Brain pericyte (primary cell): Measurements from ENCODE around the gene FBXL3.
"Not testable (repeated sequence)": the region's sequence is repeated elsewhere in the genome, so short reads cannot be mapped to it uniquely, and the experiment has no call there.

ENCODE experiments used
- DNase-seq: peaks from one replicate; pipeline ENCODE4 v3.0.0-alpha.2; 2012; ENCODE audit warnings: low read depth, low spot score

The FBXL3 gene

DNA sequence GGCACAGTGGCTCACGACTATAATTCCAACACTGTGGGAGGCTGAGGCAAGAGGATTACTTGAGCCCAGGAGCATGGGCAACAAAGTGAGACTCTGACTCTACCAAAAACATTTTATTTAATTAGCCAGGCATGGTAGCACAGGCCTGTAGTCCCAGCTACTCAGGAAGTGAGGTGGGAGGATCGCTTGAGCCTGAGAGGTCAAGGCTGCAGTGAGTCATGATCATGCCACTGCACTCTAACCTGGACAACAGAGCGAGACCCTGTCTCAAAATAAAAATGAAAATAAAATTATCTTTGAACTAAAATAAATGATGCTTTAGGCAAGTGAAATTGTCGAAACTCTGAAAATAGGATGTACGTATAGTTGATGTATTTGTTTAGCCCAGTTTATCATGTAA, 43.3 kb downstream of the FBXL3 start:
- no peak for DNase-seq

DNA sequence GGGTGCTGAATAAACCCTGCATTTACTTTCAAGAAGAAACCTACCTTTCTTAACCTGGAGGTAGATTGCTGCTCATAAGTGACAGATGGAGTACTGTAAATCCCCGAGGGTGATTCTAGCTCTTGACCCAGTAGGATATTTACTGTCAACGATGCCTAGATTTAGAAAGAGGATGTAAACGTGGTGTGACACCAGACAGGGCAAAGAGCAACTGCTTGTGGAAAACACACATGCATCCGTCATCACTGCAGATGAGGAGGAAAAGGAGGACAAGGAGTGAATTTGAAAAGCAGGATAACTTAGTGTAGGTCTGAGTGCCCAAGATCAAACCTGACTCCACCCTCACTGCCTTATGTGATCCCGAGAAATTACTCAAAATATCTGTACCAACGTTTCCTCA, 44.9 kb downstream of the FBXL3 start:
- no peak for DNase-seq

DNA sequence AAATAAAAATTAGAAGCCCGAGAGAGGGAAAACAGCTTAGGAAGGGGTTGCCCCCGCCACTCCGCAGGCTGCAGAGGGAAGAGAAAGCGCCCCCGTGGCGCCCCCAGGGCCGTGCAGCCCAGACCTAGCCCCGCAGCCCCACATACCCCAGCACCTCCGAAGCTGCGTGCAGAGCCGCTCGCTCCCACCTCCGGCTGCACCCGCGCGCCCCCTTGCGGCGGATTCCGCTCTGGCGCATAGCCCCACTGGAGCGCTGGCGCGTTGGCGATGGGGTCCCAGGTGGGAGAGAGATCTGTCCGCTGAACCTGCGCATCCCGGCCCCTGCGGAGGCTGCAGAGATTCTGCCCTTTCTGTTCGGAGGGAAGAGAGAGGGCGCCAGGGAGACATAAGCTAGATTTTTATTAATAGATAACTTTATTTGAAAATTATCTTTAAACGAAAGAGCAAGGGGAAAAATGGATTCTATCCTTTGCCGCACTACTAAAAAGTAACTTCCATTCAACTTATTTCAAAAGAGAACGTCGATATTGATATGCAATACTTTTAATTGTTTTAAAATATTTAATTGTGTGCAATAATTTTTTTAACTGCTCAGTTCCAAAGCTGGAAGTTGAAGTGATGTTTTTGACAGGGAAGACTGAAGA, 46.8 kb downstream of the FBXL3 start:
- no peak for DNase-seq

DNA sequence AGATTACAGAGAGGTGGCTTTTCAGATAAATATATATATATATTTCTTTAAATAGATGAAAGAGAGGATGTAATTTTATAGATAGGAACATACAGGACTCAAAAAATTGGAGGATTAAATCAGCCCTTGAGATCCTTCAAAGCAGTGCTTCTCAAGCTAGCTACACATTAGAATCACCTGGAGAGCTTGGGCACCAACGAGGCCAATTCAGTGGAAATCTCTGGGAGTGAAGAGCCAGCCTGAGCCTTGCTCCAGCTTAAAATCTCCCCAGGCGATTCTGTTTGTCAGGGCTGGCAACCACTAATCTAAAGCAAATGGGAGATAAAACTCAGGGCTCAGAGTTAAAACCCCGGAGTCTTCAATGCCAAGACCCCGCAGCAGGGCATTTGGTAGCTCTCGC, 50.0 kb downstream of the FBXL3 start:
- no peak for DNase-seq

DNA sequence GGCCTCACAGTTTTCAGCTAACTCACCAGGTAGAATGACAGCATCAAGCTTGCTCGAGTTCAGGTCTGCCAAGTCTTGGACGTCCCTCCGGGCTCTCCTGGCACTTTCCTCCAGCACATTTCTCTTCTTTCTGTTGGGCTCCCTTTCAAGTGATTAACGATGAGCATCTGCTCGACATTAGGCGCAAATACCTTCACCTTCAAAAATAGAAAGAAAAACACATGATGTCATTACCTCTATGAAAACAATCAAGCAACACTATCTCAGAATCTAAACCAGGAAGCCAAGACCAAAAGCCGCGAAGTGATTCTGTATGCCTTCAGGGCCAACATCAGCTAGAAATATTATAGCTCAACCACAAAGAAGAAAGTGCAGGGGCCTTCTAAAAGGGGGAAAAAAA, 50.5 kb downstream of the FBXL3 start:
- no peak for DNase-seq

DNA sequence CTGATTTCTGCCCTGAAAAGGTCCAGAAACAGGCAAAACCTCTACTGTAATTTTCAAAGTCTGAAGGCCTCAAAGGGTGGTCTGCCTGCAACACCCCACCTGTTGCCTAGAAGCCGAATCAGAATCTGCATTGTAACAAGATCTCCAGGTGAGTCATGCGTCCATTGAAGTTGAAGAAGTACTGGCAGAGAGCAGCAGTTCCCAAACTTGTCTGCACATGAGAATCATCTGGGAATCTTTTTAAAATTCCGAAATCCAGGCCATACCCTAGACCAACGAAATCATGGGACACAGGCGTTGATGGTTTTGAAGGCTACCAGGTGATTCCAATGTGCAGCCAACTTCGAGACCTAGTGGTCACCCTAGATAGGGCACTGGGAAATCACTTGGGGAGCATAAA, 51.1 kb downstream of the FBXL3 start:
- DNase-seq, result no peak

DNA sequence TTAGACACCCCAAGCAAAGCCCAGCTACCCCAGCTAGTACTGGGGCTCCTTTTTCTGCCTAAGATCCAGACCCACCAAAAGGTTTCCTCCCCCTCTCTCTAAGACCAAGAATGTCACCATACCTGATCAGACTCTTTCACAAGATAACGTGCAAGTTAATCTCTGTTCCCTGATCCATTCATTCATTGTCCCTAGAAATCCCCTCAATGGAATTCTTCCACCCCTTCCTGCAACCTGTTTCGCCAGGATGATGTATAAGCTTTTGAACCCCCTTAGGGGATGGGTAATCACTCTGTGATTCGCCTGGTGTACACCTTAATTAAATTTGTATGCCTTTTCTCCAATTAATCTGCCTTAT, 52.4 kb downstream of the FBXL3 start:
- no peak for DNase-seq

DNA sequence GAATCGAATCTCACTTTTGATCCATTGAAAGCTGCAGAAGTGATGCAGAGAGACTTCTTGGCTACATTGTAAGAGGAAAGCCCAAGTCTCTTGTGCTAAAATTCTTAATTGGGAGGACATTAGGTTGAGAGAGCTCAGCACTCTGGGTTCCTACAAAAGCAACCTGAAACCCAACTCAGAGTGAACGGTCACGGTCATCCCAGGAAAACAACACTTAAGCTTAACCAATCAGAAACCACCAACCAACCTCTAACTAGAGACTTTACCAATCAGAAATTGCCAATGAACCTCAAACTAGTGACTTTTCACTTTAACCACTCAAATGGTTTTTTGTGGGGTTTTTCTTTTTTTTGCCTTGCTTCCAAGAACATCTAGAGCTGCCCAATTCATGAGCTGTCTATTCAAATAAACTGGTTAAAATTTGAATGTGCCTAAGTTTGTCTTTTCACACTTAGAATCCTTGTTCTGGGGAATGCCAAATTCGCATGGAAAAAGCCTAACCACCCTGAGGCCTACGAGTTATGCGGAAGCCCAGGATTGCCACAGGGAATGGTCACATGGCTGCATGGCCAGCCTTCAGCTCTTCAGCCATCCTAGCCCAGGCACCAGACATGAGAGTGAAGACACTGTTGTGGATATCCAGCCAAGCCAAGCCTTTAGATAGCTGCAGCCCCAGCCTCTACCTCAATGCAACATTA, 52.9 kb downstream of the FBXL3 start:
- DNase-seq, result no peak

DNA sequence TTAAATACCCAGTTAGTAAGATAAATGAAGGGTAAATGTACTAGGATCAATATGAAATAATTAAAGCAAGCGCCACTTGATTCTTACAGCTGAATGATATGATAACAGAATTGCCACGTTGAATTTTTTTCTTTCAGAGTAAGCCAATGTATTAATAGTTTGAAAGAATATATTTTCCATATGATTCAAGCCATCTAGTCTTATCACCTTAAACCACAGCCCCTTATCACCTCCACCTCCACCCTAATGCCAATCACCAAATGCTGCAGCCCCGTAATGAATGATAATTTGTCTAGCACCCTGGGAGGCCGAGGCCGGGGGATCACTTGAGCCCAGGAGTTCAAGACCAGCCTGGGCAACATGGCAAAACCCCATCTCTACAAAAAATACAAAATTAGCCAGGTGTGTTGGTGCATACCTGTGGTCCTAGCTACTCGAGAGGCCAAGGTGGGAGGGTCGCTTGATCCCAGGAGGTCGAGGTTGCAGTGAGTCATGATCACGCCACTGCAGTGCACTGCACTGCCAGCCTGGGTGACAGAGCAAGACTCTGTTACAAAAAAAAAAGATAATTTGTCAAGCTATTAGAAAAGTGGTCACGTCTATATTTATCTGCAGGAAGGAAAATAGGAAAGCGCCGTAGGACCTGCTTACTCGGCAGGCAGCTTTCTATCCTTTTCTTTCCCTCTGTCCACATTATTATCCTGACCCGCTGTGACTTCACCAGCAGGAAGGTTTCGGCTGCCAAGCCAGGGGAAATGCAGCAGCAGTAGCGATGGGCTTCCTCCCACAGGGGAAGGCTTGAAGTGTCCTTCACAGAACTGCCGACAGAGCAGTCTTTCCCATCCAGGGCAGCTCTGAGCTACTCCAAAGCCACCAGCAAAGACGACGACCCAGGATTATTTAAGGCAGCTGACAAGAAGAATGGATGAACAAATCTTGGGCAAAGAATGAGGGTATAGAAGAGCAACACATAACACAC, 54.8 kb downstream of the FBXL3 start:
- DNase-seq, result no peak

DNA sequence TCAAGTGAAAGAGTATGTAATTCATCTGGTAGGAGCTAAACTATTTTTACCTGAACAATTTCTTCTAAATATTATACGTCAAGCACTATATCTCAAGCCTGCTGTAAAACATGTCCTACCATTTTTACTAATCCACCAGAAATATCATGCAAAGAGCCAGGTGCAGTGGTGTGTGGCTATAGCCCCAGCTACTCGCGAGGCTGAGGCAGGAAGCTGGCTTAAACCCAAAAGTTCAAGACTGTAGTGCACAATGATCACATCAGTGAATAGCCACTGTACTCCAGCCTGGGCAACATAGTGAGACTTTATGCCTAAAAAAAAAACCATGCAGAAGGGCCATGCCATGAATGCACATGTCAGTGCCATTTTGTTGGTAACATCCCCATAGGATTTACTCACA, 55.7 kb downstream of the FBXL3 start:
- no peak for DNase-seq

DNA sequence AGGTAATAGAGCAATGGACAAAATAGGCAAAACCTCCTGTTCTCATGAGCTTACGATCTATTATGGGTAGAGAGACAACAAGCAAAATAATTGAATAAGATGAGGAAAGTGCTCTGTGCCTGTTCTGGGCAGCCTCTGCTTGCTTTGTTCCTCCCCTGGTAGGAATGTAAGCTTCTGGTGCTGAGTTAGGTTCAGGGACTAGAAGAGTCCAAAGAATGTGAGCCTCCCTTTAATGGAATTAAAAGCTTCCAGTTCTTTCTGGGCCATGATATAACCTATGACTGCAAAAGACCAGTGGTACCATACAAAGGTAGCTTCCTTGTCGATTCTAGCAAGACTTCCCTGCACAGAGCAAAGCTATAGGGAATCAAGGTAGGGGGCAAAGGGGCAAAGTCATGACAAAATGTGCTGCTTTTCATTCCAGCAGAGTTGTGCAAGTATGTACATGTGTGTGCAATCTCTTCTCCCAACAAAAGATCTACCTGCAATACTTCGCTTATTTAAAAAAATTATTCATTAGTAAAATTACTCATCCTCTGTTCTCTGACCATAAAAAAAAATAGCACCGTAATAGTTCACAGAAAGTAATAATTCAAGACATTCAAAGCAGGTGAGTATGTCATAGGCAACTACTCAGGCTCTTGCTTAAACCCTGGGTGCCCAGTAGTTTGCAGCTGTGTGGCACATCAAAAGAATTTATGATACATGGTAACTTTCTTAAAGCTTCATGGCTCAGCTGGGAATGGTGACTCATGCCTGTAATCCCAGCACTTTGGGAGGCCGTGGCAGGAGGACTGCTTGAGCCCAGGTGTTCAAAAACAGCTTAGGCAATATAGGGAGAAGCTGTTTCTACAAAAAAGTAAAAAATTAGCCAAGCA, 57.2 kb downstream of the FBXL3 start:
- no peak for DNase-seq

DNA sequence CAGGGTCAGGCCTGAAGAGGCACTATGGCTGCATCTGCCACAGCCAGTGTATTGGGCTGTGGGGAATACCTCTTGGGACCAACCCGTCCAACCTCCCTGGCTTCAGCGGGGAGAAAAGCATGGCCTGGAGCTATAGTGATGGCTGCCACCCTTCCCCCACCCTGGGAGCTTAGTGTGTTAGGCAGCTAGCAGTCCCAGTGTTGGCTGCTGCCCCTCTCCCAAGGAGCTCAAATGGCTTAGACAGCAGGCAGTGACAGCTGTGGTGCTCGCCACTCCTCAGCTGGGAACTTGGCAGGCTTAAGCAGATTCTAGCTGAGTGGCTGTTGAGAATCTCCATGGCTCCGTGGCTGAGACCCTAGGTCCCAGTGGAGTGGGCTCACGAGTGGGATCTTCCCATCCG, 58.9 kb downstream of the FBXL3 start:
- DNase-seq, result no peak

DNA sequence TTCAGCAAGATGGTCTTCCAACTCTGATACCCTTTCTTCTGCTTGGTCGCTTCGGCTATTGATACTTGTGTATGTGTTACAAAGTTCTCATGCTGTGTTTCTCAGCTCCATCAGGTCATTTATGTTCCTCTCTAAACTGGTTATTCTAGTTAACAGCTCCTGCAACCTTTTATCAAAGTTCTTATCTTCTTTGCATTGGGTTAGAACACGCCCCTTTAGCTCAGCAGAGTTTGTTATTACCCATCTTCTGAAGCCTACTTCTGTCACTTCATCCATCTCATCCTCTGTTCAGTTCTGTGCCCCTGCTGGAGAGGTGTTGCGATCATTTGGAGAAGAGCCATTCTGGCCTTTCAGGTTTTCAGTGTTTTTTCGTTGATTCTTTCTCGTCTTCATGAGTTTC, 59.9 kb downstream of the FBXL3 start:
- no peak for DNase-seq

DNA sequence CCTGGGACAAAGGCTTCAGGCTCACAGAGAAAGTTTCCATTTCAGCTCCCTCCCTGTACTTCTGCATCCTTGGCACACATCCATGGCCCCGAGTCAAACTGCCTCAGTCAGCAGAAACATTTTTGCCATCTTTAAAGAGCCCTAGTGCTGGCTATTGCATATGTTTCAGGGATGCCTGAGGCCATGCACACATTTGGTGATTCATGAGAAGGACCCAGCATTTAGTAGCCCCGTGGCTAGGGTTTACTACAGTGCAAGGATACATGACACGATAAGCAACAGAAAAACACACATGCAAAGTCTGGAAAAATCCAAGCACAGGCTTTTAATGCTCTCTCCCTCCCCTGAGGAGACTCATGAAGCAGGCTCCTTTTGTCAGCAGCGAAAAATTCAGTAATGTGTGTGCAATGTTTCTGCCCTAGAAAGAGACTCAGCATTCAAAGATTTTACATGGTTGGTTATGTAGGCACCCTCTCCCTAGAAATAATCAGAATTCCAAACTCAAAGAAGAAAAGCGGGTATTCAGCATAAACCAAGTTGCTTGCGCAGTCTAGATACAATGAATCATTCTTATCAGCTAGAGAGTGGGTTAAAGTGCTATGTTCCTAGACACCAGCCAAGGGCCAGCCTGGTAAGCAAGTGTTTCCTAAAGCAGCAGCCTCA, 61.1 kb downstream of the FBXL3 start:
- peak; percentile 71 for DNase-seq

DNA sequence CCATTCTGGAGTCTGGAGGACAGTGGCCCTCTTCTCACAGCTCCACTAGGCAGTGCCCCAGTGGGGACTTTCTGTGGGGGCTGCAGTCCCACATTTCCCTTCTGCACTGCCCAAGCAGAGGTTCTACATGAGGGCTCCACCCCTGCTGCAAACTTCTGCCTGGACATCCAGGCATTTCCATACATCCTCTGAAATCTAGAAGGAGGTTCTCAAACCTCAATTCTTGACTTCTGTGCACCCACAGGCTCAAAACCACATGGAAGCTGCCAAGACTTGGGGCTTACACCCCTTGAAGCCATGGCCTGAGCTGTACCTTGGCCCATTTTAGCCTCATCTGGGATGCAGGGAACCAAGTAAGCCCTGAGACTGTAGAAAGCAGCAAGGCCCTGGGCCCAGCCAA, 67.2 kb downstream of the FBXL3 start:
- DNase-seq, result not testable (repeated sequence)

DNA sequence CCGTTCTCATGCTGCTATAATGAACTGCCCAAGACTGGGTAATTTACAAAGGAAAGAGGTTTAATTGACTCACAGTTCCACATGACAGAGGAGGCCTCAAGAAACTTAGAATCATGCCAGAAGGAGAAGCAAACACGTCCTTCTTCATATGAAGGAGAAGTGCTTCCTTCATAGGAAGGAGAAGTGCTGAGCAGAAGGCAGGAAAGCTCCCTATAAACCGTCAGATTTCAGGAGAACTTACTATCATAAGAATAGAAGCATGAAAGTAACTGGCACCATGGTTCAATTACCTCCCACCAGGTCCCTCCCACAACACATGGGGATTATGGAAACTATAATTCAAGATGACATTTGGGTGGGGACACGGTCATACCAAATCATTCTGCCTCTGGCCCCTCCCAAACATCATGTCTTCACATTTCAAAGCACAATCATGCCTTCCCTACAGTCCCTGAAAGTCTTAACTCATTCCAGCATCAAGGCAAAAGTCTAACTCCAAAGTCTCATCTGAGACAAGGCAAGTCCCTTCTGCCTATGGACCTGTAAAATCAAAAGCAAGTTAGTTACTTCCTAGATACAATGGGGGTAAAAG, 68.0 kb downstream of the FBXL3 start:
- DNase-seq, result no peak

DNA sequence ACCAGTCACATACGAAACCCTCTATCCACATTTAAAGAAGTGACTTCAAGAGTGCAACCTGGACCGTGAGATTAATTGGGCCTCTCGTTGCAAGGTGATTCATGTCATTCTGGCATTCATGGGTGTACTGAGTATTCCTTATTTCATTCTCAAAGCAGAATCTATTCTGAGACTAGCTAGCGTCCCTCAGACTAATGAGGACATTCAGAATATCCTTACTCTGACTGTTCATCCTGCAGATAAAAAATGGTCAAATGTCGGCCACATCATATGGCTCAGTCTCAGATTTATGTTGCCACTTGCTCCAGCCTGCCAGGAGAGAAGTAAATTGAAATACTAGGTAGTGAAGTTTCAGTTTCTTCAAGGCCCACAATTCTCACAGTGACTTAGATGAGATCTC, 71.3 kb downstream of the FBXL3 start:
- DNase-seq, result no peak
